IMR-90 (cell line): ENCODE data around the gene ACTN2. TPM values are rescaled to one million over a fixed set of nuclear protein-coding genes. Genes with fewer than 3 reads are reported as not detected.

Source experiments
- ATAC-seq: fragments of 200-7000 bp; cut with Tn5 transposase; 2 replicates; pipeline ENCODE4 v1.9.1; 2020; ENCODE audit warnings: low read depth, mild to moderate bottlenecking, moderate library complexity
- BruUV-seq: library from RNA; stranded (reverse); fragments of 400-500 nt; replicated peaks from 2 replicates; lab custom pipeline; 2021; lab: Mats Ljungman, UMichigan
- CTCF ChIA-PET: fragments of 300-600 bp; formaldehyde crosslinking; extraction: SDS; loops from one replicate; lab custom pipeline; 2021; ENCODE audit warnings: antibody characterized with exemption; lab: Yijun Ruan, JAX
- POLR2A ChIA-PET: fragments of 300-600 bp; sonication (Branson Sonifier 250); formaldehyde crosslinking; loops from one replicate; lab custom pipeline; 2022; ENCODE audit warnings: antibody characterized with exemption; ENCODE audit not compliant: unreplicated experiment; lab: Charles Lee
- DNase-seq: peaks from one replicate; pipeline ENCODE4 v3.0.0; 2013
- H2AFZ ChIP-seq: replicated peaks from 2 replicates; pipeline ENCODE3; 2013; ENCODE audit warnings: low read length, mild to moderate bottlenecking; ENCODE audit not compliant: poor library complexity
- H2AK5ac ChIP-seq: 2 replicates; pipeline ENCODE4 v1.6.1; 2013; ENCODE audit warnings: low read depth, low read length, inconsistent platforms
- H2AK9ac ChIP-seq: replicated peaks from 2 replicates; pipeline ENCODE3; 2013; ENCODE audit warnings: mild to moderate bottlenecking, low read depth, low read length, moderate library complexity; ENCODE audit not compliant: poor library complexity
- H2BK120ac ChIP-seq: 2 replicates; pipeline ENCODE4 v1.6.1; 2013; ENCODE audit warnings: low read depth, low read length, inconsistent platforms
- H2BK15ac ChIP-seq: 3 replicates; pipeline ENCODE4 v1.6.1; 2013; ENCODE audit warnings: low read depth, low read length, inconsistent platforms
- H2BK20ac ChIP-seq: 2 replicates; pipeline ENCODE4 v1.6.1; 2013; ENCODE audit warnings: low read depth, mild to moderate bottlenecking, inconsistent platforms, low read length, moderate library complexity
- H2BK5ac ChIP-seq: 2 replicates; pipeline ENCODE4 v1.6.1; 2013; ENCODE audit warnings: mild to moderate bottlenecking, low read depth, low read length, inconsistent platforms; ENCODE audit not compliant: poor library complexity, severe bottlenecking
- H3K14ac ChIP-seq: replicated peaks from 2 replicates; pipeline ENCODE4 v1.6.1; 2013; ENCODE audit warnings: low read depth, low read length, inconsistent platforms
- H3K18ac ChIP-seq: 2 replicates; pipeline ENCODE4 v1.6.1; 2013; ENCODE audit warnings: low read depth, low read length, control low read depth
- H3K23ac ChIP-seq: 2 replicates; pipeline ENCODE4 v1.6.1; 2013; ENCODE audit warnings: low read depth, low read length, inconsistent platforms
- H3K27ac ChIP-seq: 2 replicates; pipeline ENCODE4 v1.5.1; 2013; ENCODE audit warnings: mild to moderate bottlenecking, control low read depth, low read length; ENCODE audit not compliant: insufficient read depth
- H3K27me3 ChIP-seq: 2 replicates; pipeline ENCODE4 v1.6.1; 2013; ENCODE audit warnings: low read length; ENCODE audit not compliant: control insufficient read depth, insufficient read depth
- H3K36me3 ChIP-seq: 2 replicates; pipeline ENCODE4 v1.6.1; 2013; ENCODE audit warnings: low read length, mixed read lengths; ENCODE audit not compliant: control insufficient read depth, insufficient read depth
- H3K4ac ChIP-seq: 2 replicates; pipeline ENCODE4 v1.6.1; 2013; ENCODE audit warnings: low read depth, low read length, inconsistent platforms
- H3K4me1 ChIP-seq: 2 replicates; pipeline ENCODE4 v1.6.1; 2013; ENCODE audit warnings: low read length, mixed read lengths; ENCODE audit not compliant: control insufficient read depth, insufficient read depth
- H3K4me2 ChIP-seq: 2 replicates; pipeline ENCODE4 v1.6.1; 2013; ENCODE audit warnings: low read depth, mild to moderate bottlenecking, control low read depth, low read length, moderate library complexity
- H3K4me3 ChIP-seq: 2 replicates; pipeline ENCODE4 v1.5.1; 2013; ENCODE audit warnings: low read depth, mild to moderate bottlenecking, control low read depth, low read length, moderate library complexity; ENCODE audit not compliant: insufficient read depth
- H3K56ac ChIP-seq: 2 replicates; pipeline ENCODE4 v1.6.1; 2013; ENCODE audit warnings: low read length, inconsistent platforms; ENCODE audit not compliant: insufficient read depth; ENCODE audit errors: extremely low read depth
- H3K79me1 ChIP-seq, 2 experiments: 2 replicates each; pipeline ENCODE4 v1.6.1; 2013; ENCODE audit warnings: low read length in 2 of 2, inconsistent platforms in 1 of 2, low read depth in 1 of 2
- H3K9ac ChIP-seq: 2 replicates; pipeline ENCODE4 v1.6.1; 2013; ENCODE audit warnings: low read depth, low read length, control low read depth
- H3K9me1 ChIP-seq: 2 replicates; pipeline ENCODE4 v1.6.1; 2013; ENCODE audit warnings: low read length, inconsistent platforms; ENCODE audit not compliant: insufficient read depth
- H3K9me3 ChIP-seq: 2 replicates; pipeline ENCODE4 v1.6.1; 2013; ENCODE audit warnings: low read length; ENCODE audit not compliant: control insufficient read depth, insufficient read depth
- H4K20me1 ChIP-seq: 2 replicates; pipeline ENCODE4 v1.6.1; 2013; ENCODE audit warnings: low read length, inconsistent platforms; ENCODE audit not compliant: insufficient read depth
- H4K5ac ChIP-seq: 2 replicates; pipeline ENCODE4 v1.6.1; 2013; ENCODE audit warnings: mild to moderate bottlenecking, low read depth, low read length, control low read depth
- H4K8ac ChIP-seq, 2 experiments: 2 replicates each; pipeline ENCODE4 v1.6.1; 2013; ENCODE audit warnings: low read depth in 2 of 2, low read length in 2 of 2, control low read depth in 1 of 2, inconsistent platforms in 1 of 2
- H4K91ac ChIP-seq: 2 replicates; pipeline ENCODE4 v1.6.1; 2013; ENCODE audit warnings: low read depth, low read length, inconsistent platforms; ENCODE audit not compliant: insufficient read depth
- BHLHE40 ChIP-seq: fragments of 150-350 bp; IDR thresholded peaks from 2 replicates; pipeline ENCODE4 v1.6.1; 2016; ENCODE audit warnings: mild to moderate bottlenecking, low read depth, low read length
- CEBPB ChIP-seq: IDR thresholded peaks from 2 replicates; pipeline ENCODE4 v1.6.1; 2012; ENCODE audit warnings: low read depth, low read length, improper control_type of control experiment
- CHD1 ChIP-seq: IDR thresholded peaks from 2 replicates; pipeline ENCODE4 v1.6.1; 2012; ENCODE audit warnings: low read depth, low read length, improper control_type of control experiment
- FOS ChIP-seq: fragments of 150-350 bp; IDR thresholded peaks from 2 replicates; pipeline ENCODE4 v1.6.1; 2016; ENCODE audit warnings: low read depth, low read length
- MAFK ChIP-seq: IDR thresholded peaks from 2 replicates; pipeline ENCODE4 v1.6.1; 2012; ENCODE audit warnings: low read depth, low read length, improper control_type of control experiment
- MAZ ChIP-seq: IDR thresholded peaks from 2 replicates; pipeline ENCODE4 v1.6.1; 2012; ENCODE audit warnings: low read depth, mild to moderate bottlenecking, low read length, improper control_type of control experiment, moderate library complexity, borderline replicate concordance
- MXI1 ChIP-seq: IDR thresholded peaks from 2 replicates; pipeline ENCODE4 v1.6.1; 2012; ENCODE audit warnings: low read depth, mild to moderate bottlenecking, low read length, moderate library complexity, borderline replicate concordance
- NFE2L2 ChIP-seq: fragments of 150-350 bp; IDR thresholded peaks from 2 replicates; pipeline ENCODE4 v1.6.1; 2016; ENCODE audit warnings: low read depth, mild to moderate bottlenecking, low read length
- POLR2A ChIP-seq: IDR thresholded peaks from 2 replicates; pipeline ENCODE4 v1.6.1; 2012; ENCODE audit warnings: mild to moderate bottlenecking, low read depth, low read length
- RAD21 ChIP-seq: IDR thresholded peaks from 2 replicates; pipeline ENCODE4 v1.6.1; 2012; ENCODE audit warnings: low read length, improper control_type of control experiment
- RCOR1 ChIP-seq: IDR thresholded peaks from 2 replicates; pipeline ENCODE4 v1.6.1; 2012; ENCODE audit warnings: mild to moderate bottlenecking, low read length, improper control_type of control experiment; ENCODE audit not compliant: insufficient replicate concordance
- RFX5 ChIP-seq: IDR thresholded peaks from 2 replicates; pipeline ENCODE4 v1.8.0; 2012; ENCODE audit warnings: low read depth, mild to moderate bottlenecking, low read length, moderate library complexity
- SMC3 ChIP-seq: fragments of 150-350 bp; IDR thresholded peaks from 2 replicates; pipeline ENCODE4 v1.6.1; 2016; ENCODE audit warnings: low read depth, mild to moderate bottlenecking, antibody characterized with exemption, low read length, moderate library complexity
- WGBS, 2 experiments: methylation state at CpG; one replicate each; pipeline versions ENCODE4 v1.1.5 to v1.1.7; 2013; ENCODE audit warnings: missing lambda C conversion rate in 2 of 2; ENCODE audit not compliant: insufficient read length in 1 of 2; ENCODE audit errors: extremely low coverage in 2 of 2; 5-methylcytosine and 5-hydroxymethylcytosine counted together
- dilution Hi-C: fragments of 300-500 bp; cut with HindIII; formaldehyde crosslinking; loops from one replicate; pipeline ENCODE4 v1.14.3; 2018; ENCODE audit warnings: low sequenced_read_pairs; ENCODE audit not compliant: unreplicated experiment
- in situ Hi-C: fragments of 300-500 bp; cut with MboI; formaldehyde crosslinking; loops from 3 replicates; pipeline ENCODE4 v1.14.3; 2019; ENCODE audit warnings: low sequenced_read_pairs, inconsistent platforms, mixed read lengths
- intact Hi-C: fragments of 100-400 bp; cut with micrococcal nuclease; formaldehyde crosslinking; loops from 2 replicates; pipeline ENCODE4 v1.10.0; 2022
- polyA plus RNA-seq, 3 experiments: library from polyadenylated mRNA; depleted of rRNA; stranded (reverse); fragments of >200 nt; gene quantifications; 2 replicates each; pipeline ENCODE4 v1.2.3, GENCODE V29; 2012; ENCODE audit warnings: low replicate concordance in 1 of 3
- total RNA-seq: library from RNA; depleted of rRNA; stranded (reverse); fragments of >200 nt; gene quantifications from 2 replicates; pipeline ENCODE4 v1.2.3, GENCODE V29; 2012
- TF ChIP-seq, protein P1 (sequence below): fragments of 150-350 bp; IDR thresholded peaks from 2 replicates; pipeline ENCODE4 v1.6.1; 2016; ENCODE audit warnings: low read depth, mild to moderate bottlenecking, low read length, moderate library complexity, borderline replicate concordance
- TF ChIP-seq, protein P2 (sequence below): fragments of 150-350 bp; IDR thresholded peaks from 2 replicates; pipeline ENCODE4 v1.6.1; 2017; ENCODE audit warnings: mild to moderate bottlenecking, antibody characterized with exemption, low read length, low read depth
- TF ChIP-seq, protein P3 (sequence below): conservative IDR thresholded peaks from 2 replicates; pipeline ENCODE4 v1.5.1; 2012; ENCODE audit warnings: mild to moderate bottlenecking, low read depth, low read length, improper control_type of control experiment

ACTN2 gene
- total and polyA plus RNA-seq, 2 of the 4 experiments (the other 2 are of a cell fraction), result under 0.01 TPM; not detected in 1

DNA sequence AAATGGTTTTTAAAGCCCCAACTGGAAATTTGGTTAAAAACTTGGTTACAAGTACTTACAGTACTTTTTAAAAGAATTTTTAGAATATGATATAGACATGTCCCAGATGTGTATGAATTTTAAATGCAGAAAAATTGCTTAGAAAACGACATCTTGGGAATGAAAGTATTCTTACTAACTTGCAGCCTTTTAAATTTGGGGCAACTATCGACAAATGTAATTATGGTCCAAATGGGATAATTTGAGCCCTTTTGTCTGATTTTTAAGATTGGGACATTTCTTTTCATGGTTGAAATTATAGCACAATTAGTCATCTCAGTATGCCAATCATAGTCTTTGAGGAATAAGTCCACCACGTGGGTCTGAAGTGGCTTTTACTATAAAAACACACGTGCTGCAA is 65.6 kb downstream of the ACTN2 start:
- Histone ChIP-seq H4K8ac (no peak overlapping the region), H3K14ac (no peak overlapping the region), H2AFZ (no peak overlapping the region), H3K23ac (no peak overlapping the region), H2AK5ac (no peak overlapping the region), H4K91ac (no peak overlapping the region), H4K20me1 (no peaks in the 10 kb centered on the region), H2BK20ac (no peak overlapping the region), H3K56ac (no peak overlapping the region), H3K9me3 (no peaks in the 10 kb centered on the region), H3K36me3 (no peaks in the 10 kb centered on the region), H4K5ac (no peak overlapping the region), H2BK120ac (no peak overlapping the region), H3K9me1 (no peaks in the 10 kb centered on the region), H3K4me3 (no peak overlapping the region), H3K9ac (no peak overlapping the region), H2AK9ac (no peak overlapping the region), H2BK15ac (no peak overlapping the region), H3K4me1 (no peaks in the 10 kb centered on the region), H3K79me1 (no peaks in the 10 kb centered on the region), H2BK5ac (no peak overlapping the region), H3K27ac (no peak overlapping the region), H3K4ac (no peak overlapping the region), H3K18ac (no peak overlapping the region), H3K27me3 (no peaks in the 10 kb centered on the region), H3K4me2 (no peak overlapping the region)
- no peak for ATAC-seq
- TF ChIP-seq NFE2L2 (no peak), BHLHE40 (no peak), MXI1 (no peak), RAD21 (no peak), CEBPB (no peak), RFX5 (no peak), CHD1 (no peak), RCOR1 (no peak), FOS (no peak), SMC3 (no peak), MAFK (no peak), POLR2A (no peak), MAZ (no peak)
- TF ChIP-seq, protein P1, sequence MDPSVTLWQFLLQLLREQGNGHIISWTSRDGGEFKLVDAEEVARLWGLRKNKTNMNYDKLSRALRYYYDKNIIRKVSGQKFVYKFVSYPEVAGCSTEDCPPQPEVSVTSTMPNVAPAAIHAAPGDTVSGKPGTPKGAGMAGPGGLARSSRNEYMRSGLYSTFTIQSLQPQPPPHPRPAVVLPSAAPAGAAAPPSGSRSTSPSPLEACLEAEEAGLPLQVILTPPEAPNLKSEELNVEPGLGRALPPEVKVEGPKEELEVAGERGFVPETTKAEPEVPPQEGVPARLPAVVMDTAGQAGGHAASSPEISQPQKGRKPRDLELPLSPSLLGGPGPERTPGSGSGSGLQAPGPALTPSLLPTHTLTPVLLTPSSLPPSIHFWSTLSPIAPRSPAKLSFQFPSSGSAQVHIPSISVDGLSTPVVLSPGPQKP, result no peak
- TF ChIP-seq, protein P2, sequence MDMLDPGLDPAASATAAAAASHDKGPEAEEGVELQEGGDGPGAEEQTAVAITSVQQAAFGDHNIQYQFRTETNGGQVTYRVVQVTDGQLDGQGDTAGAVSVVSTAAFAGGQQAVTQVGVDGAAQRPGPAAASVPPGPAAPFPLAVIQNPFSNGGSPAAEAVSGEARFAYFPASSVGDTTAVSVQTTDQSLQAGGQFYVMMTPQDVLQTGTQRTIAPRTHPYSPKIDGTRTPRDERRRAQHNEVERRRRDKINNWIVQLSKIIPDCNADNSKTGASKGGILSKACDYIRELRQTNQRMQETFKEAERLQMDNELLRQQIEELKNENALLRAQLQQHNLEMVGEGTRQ, result no peak
- TF ChIP-seq, protein P3, sequence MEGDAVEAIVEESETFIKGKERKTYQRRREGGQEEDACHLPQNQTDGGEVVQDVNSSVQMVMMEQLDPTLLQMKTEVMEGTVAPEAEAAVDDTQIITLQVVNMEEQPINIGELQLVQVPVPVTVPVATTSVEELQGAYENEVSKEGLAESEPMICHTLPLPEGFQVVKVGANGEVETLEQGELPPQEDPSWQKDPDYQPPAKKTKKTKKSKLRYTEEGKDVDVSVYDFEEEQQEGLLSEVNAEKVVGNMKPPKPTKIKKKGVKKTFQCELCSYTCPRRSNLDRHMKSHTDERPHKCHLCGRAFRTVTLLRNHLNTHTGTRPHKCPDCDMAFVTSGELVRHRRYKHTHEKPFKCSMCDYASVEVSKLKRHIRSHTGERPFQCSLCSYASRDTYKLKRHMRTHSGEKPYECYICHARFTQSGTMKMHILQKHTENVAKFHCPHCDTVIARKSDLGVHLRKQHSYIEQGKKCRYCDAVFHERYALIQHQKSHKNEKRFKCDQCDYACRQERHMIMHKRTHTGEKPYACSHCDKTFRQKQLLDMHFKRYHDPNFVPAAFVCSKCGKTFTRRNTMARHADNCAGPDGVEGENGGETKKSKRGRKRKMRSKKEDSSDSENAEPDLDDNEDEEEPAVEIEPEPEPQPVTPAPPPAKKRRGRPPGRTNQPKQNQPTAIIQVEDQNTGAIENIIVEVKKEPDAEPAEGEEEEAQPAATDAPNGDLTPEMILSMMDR, result no peak
- in situ Hi-C loops, result loop anchor here (10.0 to 25.0 kb wide), 2 partner anchors 635 to 813 kb away; no protein-coding TSS in a partner anchor
- intact Hi-C loops, result loop anchor here (2.0 to 10.0 kb wide), 2 partner anchors 137 to 811 kb away; no protein-coding TSS in a partner anchor
- ChIA-PET POLR2A (no interaction called here), CTCF (interaction anchor here (1.4 kb wide), 1 partner anchor 7 kb away, joined by 3 read pairs; no protein-coding TSS in a partner anchor)
- WGBS, 2 experiments, result 100% methylated on average over 1 of the region's 4 CpGs; no CpG with 5 or more reads in 1 of the 2 experiments
- no peak for DNase-seq
- BruUV-seq, result no TSS peak
- dilution Hi-C loops, result no loop called here
